Caco-2 (cell line): ENCODE measurements around the gene ADGRB3. TPM values are rescaled to one million over a fixed set of nuclear protein-coding genes. Genes with fewer than 3 reads are reported as not detected.

Experiments used
- BruUV-seq: library from RNA; stranded (reverse); fragments of 400-500 nt; replicated peaks from 2 replicates; lab custom pipeline; 2021; lab: Mats Ljungman, UMichigan
- CTCF ChIA-PET: fragments of 300-600 bp; sonication (Branson Sonifier 250); formaldehyde crosslinking; loops from one replicate; lab custom pipeline; 2022; ENCODE audit warnings: antibody characterized with exemption; lab: Charles Lee
- POLR2A ChIA-PET: fragments of 300-600 bp; sonication (Branson Sonifier 250); formaldehyde crosslinking; loops from one replicate; lab custom pipeline; 2022; ENCODE audit warnings: antibody characterized with exemption; lab: Charles Lee
- DNase-seq, 2 experiments: peaks; one replicate each; pipeline versions ENCODE4 v3.0.0 to v3.0.0-alpha.2; 2020 to 2022
- H3K27me3 ChIP-seq: replicated peaks from 2 replicates; pipeline ENCODE4 v1.6.0; 2011; ENCODE audit warnings: low read length; ENCODE audit not compliant: control insufficient read depth, insufficient read depth
- H3K36me3 ChIP-seq: 2 replicates; pipeline ENCODE4 v1.5.1; 2011; ENCODE audit warnings: low read length; ENCODE audit not compliant: control insufficient read depth, insufficient read depth
- H3K4me1 ChIP-seq: fragments of 250-450 bp; sonication (Bioruptor Pico); 2 replicates; pipeline ENCODE4 v1.5.1; 2020; ENCODE audit warnings: mild to moderate bottlenecking
- H3K4me3 ChIP-seq: 2 replicates; pipeline ENCODE4 v1.5.1; 2011; ENCODE audit warnings: low read depth, mild to moderate bottlenecking, control low read depth, low read length
- H3K9me3 ChIP-seq: fragments of 250-450 bp; sonication (Bioruptor Pico); 2 replicates; pipeline ENCODE4 v1.5.1; 2020; ENCODE audit warnings: mild to moderate bottlenecking, moderate library complexity
- H3K27ac Mint-ChIP-seq: one replicate; pipeline ENCODE4 v1.8.0; 2022; ENCODE audit warnings: mixed read lengths; ENCODE audit not compliant: unreplicated experiment
- H3K27me3 Mint-ChIP-seq: one replicate; pipeline ENCODE4 v1.8.0; 2022; ENCODE audit warnings: mixed read lengths; ENCODE audit not compliant: insufficient read depth, unreplicated experiment
- H3K36me3 Mint-ChIP-seq: one replicate; pipeline ENCODE4 v1.8.0; 2022; ENCODE audit warnings: mild to moderate bottlenecking, mixed read lengths; ENCODE audit not compliant: insufficient read depth, unreplicated experiment
- H3K4me1 Mint-ChIP-seq: one replicate; pipeline ENCODE4 v1.8.0; 2022; ENCODE audit warnings: low read depth, mixed read lengths; ENCODE audit not compliant: unreplicated experiment
- H3K4me3 Mint-ChIP-seq: one replicate; pipeline ENCODE4 v1.8.0; 2022; ENCODE audit warnings: mild to moderate bottlenecking, moderate library complexity, mixed read lengths; ENCODE audit not compliant: unreplicated experiment
- H3K9me3 Mint-ChIP-seq: one replicate; pipeline ENCODE4 v1.8.0; 2022; ENCODE audit warnings: mixed read lengths; ENCODE audit not compliant: unreplicated experiment
- CTCF ChIP-seq, 2 experiments: fragments of 200-600 bp in 1 of 2; IDR thresholded peaks; 1 replicate in 1 of 2; 2 replicates in 1 of 2; pipeline versions ENCODE4 v1.5.1 to v1.8.0; 2011 to 2022; ENCODE audit warnings: antibody characterized with exemption in 1 of 2, control low read depth in 1 of 2, inconsistent platforms in 1 of 2, low read depth in 1 of 2, low read length in 1 of 2, mild to moderate bottlenecking in 1 of 2, moderate library complexity in 1 of 2; ENCODE audit not compliant: insufficient read depth in 1 of 2, severe bottlenecking in 1 of 2, unreplicated experiment in 1 of 2
- intact Hi-C: fragments of 100-400 bp; cut with micrococcal nuclease; formaldehyde crosslinking; loops from one replicate; pipeline ENCODE4 v1.10.0; 2022; ENCODE audit not compliant: unreplicated experiment
- total RNA-seq: library from RNA; stranded (reverse); gene quantifications from 2 replicates; pipeline ENCODE4 v1.2.3, GENCODE V29; 2022

Gene ADGRB3
- total RNA-seq, 1 experiment from 2014 or later = 0.18 TPM

DNA sequence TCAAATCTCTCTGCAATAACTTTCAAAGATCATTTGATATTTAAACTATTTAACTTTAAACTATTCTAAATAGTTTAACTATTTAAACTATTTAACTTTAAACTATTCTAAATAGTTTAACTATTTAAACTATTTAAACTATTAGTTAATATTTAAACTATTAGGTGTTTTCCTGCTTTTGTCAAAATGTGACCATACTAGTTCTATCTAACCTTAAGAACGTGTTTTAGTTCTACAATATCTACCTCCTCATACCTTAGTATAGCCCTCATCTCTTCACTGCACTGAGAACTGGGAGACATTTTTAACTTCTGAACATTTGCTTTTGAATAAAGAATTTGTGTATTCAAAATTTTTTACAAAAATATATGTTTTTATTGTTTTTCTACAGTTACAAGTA is 429.1 kb downstream of the ADGRB3 start:
- Mint-ChIP-seq H3K4me3 (no peak overlapping the region), H3K27me3 (no peaks in the 10 kb centered on the region), H3K9me3 (peaks cover 10% of the 10 kb centered on the region), H3K27ac (no peak overlapping the region), H3K4me1 (peaks cover 12% of the 10 kb centered on the region), H3K36me3 (no peaks in the 10 kb centered on the region)
- Histone ChIP-seq H3K9me3 (no peaks in the 10 kb centered on the region; the same call in 1 of the 2 replicates), H3K27me3 (no peaks in the 10 kb centered on the region), H3K4me3 (no peak overlapping the region), H3K36me3 (no peaks in the 10 kb centered on the region), H3K4me1 (peaks cover 42% of the 10 kb centered on the region)
- TF ChIP-seq CTCF (IDR thresholded peaks at IDR 0.05; ENCODE audit: insufficient read depth in 1 of 2, low read depth in 1 of 2, low read length in 1 of 2, severe bottlenecking in 1 of 2, unreplicated experiment in 1 of 2) = no peak
- intact Hi-C loops = loop anchor here (1.0 kb wide), 2 partner anchors 26 to 68 kb away; no protein-coding TSS in a partner anchor
- POLR2A ChIA-PET = no interaction called here
- CTCF ChIA-PET = no interaction called here
- BruUV-seq = no TSS peak
- no peak for DNase-seq

GRCh38 chr6:69069881-69070280 is 434.8 kb downstream of the ADGRB3 start:
- ChIA-PET CTCF (no interaction called here), POLR2A (no interaction called here)
- H3K4me3 ChIP-seq = no peak overlapping the region
- Mint-ChIP-seq H3K36me3 (no peaks in the 10 kb centered on the region), H3K4me1 (peaks cover 21% of the 10 kb centered on the region), H3K27ac (no peak overlapping the region), H3K4me3 (no peak overlapping the region), H3K27me3 (no peaks in the 10 kb centered on the region), H3K9me3 (no peaks in the 10 kb centered on the region)
- no peak for DNase-seq
- H3K36me3 ChIP-seq = no peaks in the 10 kb centered on the region
- TF ChIP-seq CTCF (IDR thresholded peaks at IDR 0.05; ENCODE audit: insufficient read depth in 1 of 2, low read depth in 1 of 2, low read length in 1 of 2, severe bottlenecking in 1 of 2, unreplicated experiment in 1 of 2) = no peak
- BruUV-seq = no TSS peak
- intact Hi-C loops = no loop called here
- no peaks in the 10 kb centered on the region for H3K27me3 ChIP-seq
- H3K4me1 ChIP-seq = peaks cover 24% of the 10 kb centered on the region
- no peaks in the 10 kb centered on the region; the same call in 1 of the 2 replicates for H3K9me3 ChIP-seq

- no peak overlapping the region for H3K4me3 Mint-ChIP-seq
- CTCF ChIA-PET = no interaction called here
- Histone ChIP-seq H3K4me1 (peaks cover 4% of the 10 kb centered on the region), H3K36me3 (no peaks in the 10 kb centered on the region), H3K9me3 (no peaks in the 10 kb centered on the region), H3K27me3 (no peaks in the 10 kb centered on the region), H3K4me3 (no peak overlapping the region)
- no peak for DNase-seq
- H3K4me1 Mint-ChIP-seq = peaks cover 21% of the 10 kb centered on the region
- intact Hi-C loops = no loop called here
- no peaks in the 10 kb centered on the region for H3K36me3 Mint-ChIP-seq
- no TSS peak for BruUV-seq
- no peaks in the 10 kb centered on the region for H3K27me3 Mint-ChIP-seq
- H3K9me3 Mint-ChIP-seq = no peaks in the 10 kb centered on the region
- no peak for TF ChIP-seq CTCF (IDR thresholded peaks at IDR 0.05; ENCODE audit: insufficient read depth in 1 of 2, low read depth in 1 of 2, low read length in 1 of 2, severe bottlenecking in 1 of 2, unreplicated experiment in 1 of 2)
- no peak overlapping the region for H3K27ac Mint-ChIP-seq
- POLR2A ChIA-PET = no interaction called here
These were observed 437.7 kb downstream of the ADGRB3 start for GRCh38 chr6:69072796-69073195.
